Endodermal cell (in vitro differentiated cells): ENCODE measurements around the gene FOXO3B. TPM values are rescaled to one million over a fixed set of nuclear protein-coding genes. Genes with fewer than 3 reads are reported as not detected.
"Not testable (repeated sequence)": the region's sequence is repeated elsewhere in the genome, so short reads cannot be mapped to it uniquely, and the experiment has no call there.

Source experiments
- DNase-seq: peaks from one replicate; pipeline ENCODE4 v3.0.0-alpha.2; 2017
- H3K27ac ChIP-seq: 2 replicates; pipeline ENCODE4 v1.5.1; 2013; ENCODE audit warnings: mild to moderate bottlenecking, low read depth, low read length, moderate library complexity
- H3K27me3 ChIP-seq: 2 replicates; pipeline ENCODE4 v1.6.1; 2013; ENCODE audit warnings: mild to moderate bottlenecking, low read length, moderate library complexity; ENCODE audit not compliant: insufficient read depth, control insufficient read depth, poor library complexity, severe bottlenecking
- H3K36me3 ChIP-seq: 2 replicates; pipeline ENCODE4 v1.7.0; 2013; ENCODE audit warnings: mild to moderate bottlenecking, low read length, moderate library complexity; ENCODE audit not compliant: control insufficient read depth, insufficient read depth
- H3K4me1 ChIP-seq: one replicate; pipeline ENCODE4 v1.7.0; 2013; ENCODE audit warnings: low read length; ENCODE audit not compliant: control insufficient read depth, insufficient read depth
- H3K4me3 ChIP-seq: 2 replicates; pipeline ENCODE4 v1.5.1; 2013; ENCODE audit warnings: mild to moderate bottlenecking, low read length, moderate library complexity
- H3K9ac ChIP-seq: 2 replicates; pipeline ENCODE4 v1.6.1; 2013; ENCODE audit warnings: mild to moderate bottlenecking, low read length, moderate library complexity; ENCODE audit not compliant: poor library complexity, severe bottlenecking; ENCODE audit errors: extremely low read depth
- H3K9me3 ChIP-seq: 2 replicates; pipeline ENCODE4 v1.6.1; 2013; ENCODE audit warnings: mild to moderate bottlenecking, low read length, moderate library complexity; ENCODE audit not compliant: control insufficient read depth
- H3K27ac Mint-ChIP-seq: 2 replicates; pipeline ENCODE4 v1.8.0; 2020; ENCODE audit warnings: mixed read lengths
- H3K27me3 Mint-ChIP-seq: 2 replicates; pipeline ENCODE4 v1.8.0; 2021; ENCODE audit warnings: mild to moderate bottlenecking, mixed read lengths; ENCODE audit not compliant: insufficient read depth
- H3K36me3 Mint-ChIP-seq: 2 replicates; pipeline ENCODE4 v1.8.0; 2020; ENCODE audit warnings: low read depth, mixed read lengths
- H3K4me1 Mint-ChIP-seq: 2 replicates; pipeline ENCODE4 v1.8.0; 2020; ENCODE audit warnings: mixed read lengths
- H3K4me3 Mint-ChIP-seq: 2 replicates; pipeline ENCODE4 v1.8.0; 2020; ENCODE audit warnings: mild to moderate bottlenecking, moderate library complexity, mixed read lengths
- H3K9me3 Mint-ChIP-seq: 2 replicates; pipeline ENCODE4 v1.8.0; 2020; ENCODE audit warnings: mild to moderate bottlenecking, mixed read lengths
- CTCF ChIP-seq: fragments of 200-600 bp; sonication (generic); conservative IDR thresholded peaks from 2 replicates; pipeline ENCODE4 v1.5.0; 2021; ENCODE audit warnings: antibody characterized with exemption, mild to moderate bottlenecking
- WGBS, 2 experiments: methylation state at CpG; one replicate each; pipeline versions ENCODE4 v1.1.5 to v1.1.7; 2013; ENCODE audit warnings: missing lambda C conversion rate in 2 of 2, mixed read lengths in 1 of 2; ENCODE audit not compliant: insufficient coverage in 1 of 2, insufficient read length in 1 of 2; 5-methylcytosine and 5-hydroxymethylcytosine counted together
- total RNA-seq, 2 donors: library from RNA; stranded (reverse); fragmentation: NEBNext Ultra II Directional in 1 of 2; extraction: Animal tissue kit (Norgen Biotek cat#: 25700) in 1 of 2; gene quantifications; 2 replicates in 1 of 2; 3 replicates in 1 of 2; pipeline ENCODE4 v1.2.1, GENCODE V29; 2021

The FOXO3B gene
- total RNA-seq, 2 donors from 2014 or later, result 12.3 to 12.5 TPM

GRCh38 chr17:18636237-18636636 lies 45.9 kb downstream of the FOXO3B start:
- H3K36me3 ChIP-seq, H3K4me1 Mint-ChIP-seq, H3K27me3 ChIP-seq, H3K4me3 Mint-ChIP-seq, H3K4me3 ChIP-seq, H3K9ac ChIP-seq, H3K9me3 ChIP-seq, H3K27ac Mint-ChIP-seq, H3K27ac ChIP-seq, H3K36me3 Mint-ChIP-seq, H3K4me1 ChIP-seq, H3K9me3 Mint-ChIP-seq: not testable (repeated sequence)
- TF ChIP-seq CTCF, result peak; percentile 47
- peaks cover 16% of the 10 kb centered on the region for H3K27me3 Mint-ChIP-seq
- DNase-seq, result peak; percentile 55
- WGBS, 2 experiments, result 92 to 100% methylated on average over 4 to 7 of the region's 7 CpGs

- not testable (repeated sequence) for H3K36me3 ChIP-seq, H3K27ac Mint-ChIP-seq, H3K27me3 ChIP-seq, H3K27ac ChIP-seq, DNase-seq, H3K4me1 ChIP-seq, H3K4me1 Mint-ChIP-seq, H3K36me3 Mint-ChIP-seq, H3K9me3 ChIP-seq, H3K9ac ChIP-seq, H3K4me3 Mint-ChIP-seq, H3K4me3 ChIP-seq, H3K9me3 Mint-ChIP-seq
- 94 to 100% methylated on average over 1 to 5 of the region's 7 CpGs for WGBS, 2 experiments
- H3K27me3 Mint-ChIP-seq, result peaks cover 16% of the 10 kb centered on the region
Measured at GRCh38 chr17:18635773-18636172, 46.3 kb downstream of the FOXO3B start.

- H3K9me3 Mint-ChIP-seq, H3K4me1 Mint-ChIP-seq, H3K36me3 Mint-ChIP-seq, H3K9me3 ChIP-seq, DNase-seq, H3K36me3 ChIP-seq, H3K4me1 ChIP-seq, H3K27me3 ChIP-seq, H3K27ac ChIP-seq, H3K9ac ChIP-seq, H3K27ac Mint-ChIP-seq, H3K4me3 ChIP-seq: not testable (repeated sequence)
- Mint-ChIP-seq H3K4me3 (peak overlapping the region; percentile 43), H3K27me3 (peaks cover 16% of the 10 kb centered on the region)
- 31 to 72% methylated on average over 6 to 56 of the region's 56 CpGs for WGBS, 2 experiments
Measured at GRCh38 chr17:18634550-18635263, 47.4 kb downstream of the FOXO3B start.

Other genes starting within 250 kb of the FOXO3B start
- gene LGALS9C, start 205.5 kb downstream of the FOXO3B start, total RNA-seq, result not detected
- gene TBC1D28, start 37.9 kb downstream of the FOXO3B start, total RNA-seq, result not detected
- gene FBXW10, start 61.7 kb upstream of the FOXO3B start, total RNA-seq, result not detected
- gene TVP23B, start 98.9 kb upstream of the FOXO3B start, total RNA-seq, result 10 to 100 TPM; 28.1 to 39.7 TPM
- gene PRPSAP2, start 175.8 kb upstream of the FOXO3B start, total RNA-seq, result 10 to 100 TPM; 51.3 to 57.6 TPM